Esophagus (tissue), 2 donors: ENCODE results near the gene KLHL15. TPM values are rescaled to one million over a fixed set of nuclear protein-coding genes. Genes with fewer than 3 reads are reported as not detected.

ENCODE experiments used
- H3K27ac ChIP-seq, 2 donors: one replicate each; pipeline ENCODE4 v1.5.1; 2013; ENCODE audit warnings: low read depth in 2 of 2, mild to moderate bottlenecking in 2 of 2, inconsistent platforms in 1 of 2, low read length in 1 of 2, moderate library complexity in 1 of 2
- H3K27me3 ChIP-seq, 2 donors: one replicate each; pipeline ENCODE4 v1.6.1; 2013; ENCODE audit warnings: low read length in 2 of 2, control low read depth in 1 of 2, mild to moderate bottlenecking in 1 of 2; ENCODE audit not compliant: insufficient read depth in 2 of 2, control insufficient read depth in 1 of 2
- H3K36me3 ChIP-seq, 2 donors: one replicate each; pipeline ENCODE4 v1.6.1; 2013; ENCODE audit warnings: low read length in 1 of 2; ENCODE audit not compliant: control insufficient read depth in 2 of 2, insufficient read depth in 2 of 2
- H3K4me1 ChIP-seq, 2 donors: one replicate each; pipeline ENCODE4 v1.6.1; 2013; ENCODE audit warnings: low read length in 1 of 2; ENCODE audit not compliant: control insufficient read depth in 2 of 2, insufficient read depth in 2 of 2
- H3K4me3 ChIP-seq, 2 donors: one replicate each; pipeline ENCODE4 v1.5.1; 2013; ENCODE audit warnings: low read length in 2 of 2, mild to moderate bottlenecking in 2 of 2, low read depth in 1 of 2, moderate library complexity in 1 of 2
- H3K9me3 ChIP-seq, 2 donors: one replicate each; pipeline ENCODE4 v1.6.1; 2013; ENCODE audit warnings: mild to moderate bottlenecking in 2 of 2, low read depth in 1 of 2, low read length in 1 of 2, moderate library complexity in 1 of 2; ENCODE audit not compliant: control insufficient read depth in 2 of 2, insufficient read depth in 1 of 2
- WGBS, 2 donors: extraction: QIAGEN DNeasy Blood & Tissue Kit; methylation state at CpG; one replicate each; pipeline ENCODE4 v1.1.7; 2013; 5-methylcytosine and 5-hydroxymethylcytosine counted together
- polyA plus RNA-seq, 2 donors: library from polyadenylated mRNA; stranded (reverse); fragments of 200-250 nt; gene quantifications; one replicate each; pipeline ENCODE4 v1.2.3, GENCODE V29; 2013
- donor health status: healthy with polysubstance abuse.
- donor health status: Bipolar disorder and iron deficiency.

KLHL15 gene
- polyA plus RNA-seq, 2 donors: 0.84 to 1.9 TPM

DNA sequence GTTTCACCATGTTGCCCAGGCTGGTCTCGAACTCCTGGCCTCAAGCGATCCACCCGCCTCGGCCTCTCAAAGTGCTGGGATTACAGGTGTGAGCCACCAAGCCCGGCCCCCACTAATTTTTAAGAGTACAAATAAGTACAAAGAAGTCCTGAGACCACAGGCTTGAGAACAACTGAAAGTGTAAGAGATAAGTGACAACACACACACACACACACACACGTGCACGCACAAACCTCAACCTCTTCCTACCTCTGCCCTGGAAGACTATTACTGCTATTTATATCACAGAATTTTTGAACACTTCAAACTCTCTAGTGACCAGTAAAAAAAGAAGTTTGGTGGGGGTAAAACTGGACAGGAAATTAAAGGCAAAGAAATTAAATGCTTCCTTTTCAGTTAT is 7.5 kb downstream of the KLHL15 start:
- H3K27ac ChIP-seq: no peak overlapping the region
- no peak overlapping the region for H3K4me3 ChIP-seq
- 70 to 74% methylated on average over 7 of the region's 7 CpGs for WGBS, 2 donors
- no peaks in the 10 kb centered on the region for H3K36me3 ChIP-seq
- no peaks in the 10 kb centered on the region for H3K4me1 ChIP-seq
- H3K9me3 ChIP-seq: no peaks in the 10 kb centered on the region
- H3K27me3 ChIP-seq: no peaks in the 10 kb centered on the region

DNA sequence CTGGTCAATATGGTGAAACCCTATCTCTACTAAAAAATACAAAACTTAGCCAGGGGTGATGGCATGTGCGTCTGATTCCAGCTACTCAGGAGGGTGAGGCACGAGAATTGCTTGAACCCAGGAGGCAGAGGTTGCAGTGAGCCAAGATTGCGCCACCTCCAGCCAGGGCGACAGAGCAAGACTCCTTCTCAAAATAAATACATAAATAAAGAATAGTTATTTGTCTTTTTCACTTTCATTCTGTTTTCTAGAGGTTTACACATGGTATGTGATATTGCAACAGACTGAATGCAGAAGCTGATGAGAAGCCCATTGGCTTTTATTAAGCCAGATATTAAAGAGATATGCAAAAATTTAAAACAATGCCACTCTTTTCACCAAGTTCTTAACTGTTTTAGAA is 8.2 kb downstream of the KLHL15 start:
- H3K36me3 ChIP-seq: no peaks in the 10 kb centered on the region
- no peaks in the 10 kb centered on the region for H3K4me1 ChIP-seq
- H3K9me3 ChIP-seq: no peaks in the 10 kb centered on the region
- H3K4me3 ChIP-seq: no peak overlapping the region
- no peaks in the 10 kb centered on the region for H3K27me3 ChIP-seq
- no peak overlapping the region for H3K27ac ChIP-seq
- WGBS, 2 donors: 68 to 75% methylated on average over 4 of the region's 4 CpGs

DNA sequence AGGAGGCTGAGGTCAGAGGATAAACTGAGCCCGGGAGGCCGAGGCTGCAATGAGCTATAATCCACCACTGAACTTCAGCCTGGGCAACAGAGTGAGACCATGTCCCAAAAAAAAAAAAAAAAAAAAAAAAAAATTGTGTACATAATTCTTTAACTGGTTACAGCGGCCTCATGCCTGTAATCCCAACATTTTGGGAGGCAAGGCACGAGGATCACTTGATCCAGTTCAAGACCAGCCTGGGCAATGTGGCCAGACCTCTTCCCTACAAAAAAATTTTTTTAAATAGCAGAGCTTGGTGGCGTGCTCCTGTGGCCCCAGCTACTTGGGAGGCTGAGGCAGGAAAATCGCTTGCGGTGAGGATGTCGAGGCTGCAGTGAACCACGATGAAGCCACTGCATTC is 9.3 kb downstream of the KLHL15 start:
- Histone ChIP-seq H3K9me3 (no peaks in the 10 kb centered on the region), H3K27me3 (no peaks in the 10 kb centered on the region), H3K4me3 (no peak overlapping the region), H3K27ac (no peak overlapping the region), H3K36me3 (no peaks in the 10 kb centered on the region), H3K4me1 (no peaks in the 10 kb centered on the region)
- 85 to 94% methylated on average over 9 of the region's 9 CpGs for WGBS, 2 donors

DNA sequence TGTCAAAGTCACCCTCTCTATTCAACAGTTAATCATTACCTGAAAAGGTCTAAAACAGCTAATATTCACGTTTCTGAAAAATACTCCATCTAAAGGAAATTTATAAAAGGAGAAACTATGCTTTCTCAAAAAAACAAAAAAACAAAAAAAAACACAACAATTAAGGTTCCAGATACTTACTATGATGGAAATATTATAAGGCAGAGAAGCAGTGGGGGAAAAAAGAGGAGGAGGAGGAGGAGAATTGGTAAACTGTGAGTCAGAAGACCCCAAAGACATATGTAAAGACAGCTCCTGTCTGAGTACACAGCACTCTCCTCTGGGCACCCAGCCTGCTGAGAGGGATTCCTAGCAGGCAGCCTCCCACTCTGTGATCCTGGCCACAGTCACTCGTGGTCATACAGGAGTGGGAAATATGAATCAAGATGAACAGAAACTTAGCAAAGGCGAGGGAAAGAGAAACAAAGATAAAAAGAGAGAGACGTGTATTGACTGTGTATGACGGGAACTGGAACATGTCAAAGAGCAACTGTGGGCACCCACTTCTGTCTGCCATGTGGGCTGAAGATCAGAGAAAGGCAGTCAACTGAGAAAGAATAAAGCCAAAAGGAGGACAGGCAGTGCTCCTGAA is 12.5 kb downstream of the KLHL15 start:
- Histone ChIP-seq H3K4me1 (no peaks in the 10 kb centered on the region), H3K36me3 (no peaks in the 10 kb centered on the region), H3K9me3 (no peaks in the 10 kb centered on the region), H3K27ac (no peak overlapping the region), H3K4me3 (no peak overlapping the region), H3K27me3 (no peaks in the 10 kb centered on the region)
- 31 to 43% methylated on average over 5 of the region's 5 CpGs for WGBS, 2 donors

DNA sequence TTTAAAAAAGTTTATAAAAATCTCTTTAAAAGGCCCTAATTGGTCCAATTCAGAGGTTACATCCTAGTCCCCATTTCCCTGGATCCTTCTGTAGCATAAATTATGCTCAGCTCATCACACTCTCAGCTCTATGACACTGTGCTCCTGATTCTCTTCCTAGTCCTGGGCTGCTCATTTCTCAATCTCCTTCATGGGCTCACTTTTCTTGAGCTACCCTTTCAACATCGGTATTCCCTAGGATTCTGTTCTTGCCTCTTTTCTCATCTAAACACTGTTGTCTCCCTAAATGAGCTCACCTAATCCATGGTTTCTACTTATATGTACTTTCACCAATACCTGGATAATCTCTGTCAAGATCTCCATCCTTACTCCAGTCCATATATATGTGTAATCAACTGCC is 14.7 kb downstream of the KLHL15 start:
- no peaks in the 10 kb centered on the region for H3K36me3 ChIP-seq
- no peaks in the 10 kb centered on the region for H3K9me3 ChIP-seq
- no peaks in the 10 kb centered on the region for H3K27me3 ChIP-seq
- no peaks in the 10 kb centered on the region for H3K4me1 ChIP-seq
- no peak overlapping the region for H3K27ac ChIP-seq
- H3K4me3 ChIP-seq: no peak overlapping the region
- WGBS, 2 donors: 88 to 92% methylated on average over 1 of the region's 1 CpG

DNA sequence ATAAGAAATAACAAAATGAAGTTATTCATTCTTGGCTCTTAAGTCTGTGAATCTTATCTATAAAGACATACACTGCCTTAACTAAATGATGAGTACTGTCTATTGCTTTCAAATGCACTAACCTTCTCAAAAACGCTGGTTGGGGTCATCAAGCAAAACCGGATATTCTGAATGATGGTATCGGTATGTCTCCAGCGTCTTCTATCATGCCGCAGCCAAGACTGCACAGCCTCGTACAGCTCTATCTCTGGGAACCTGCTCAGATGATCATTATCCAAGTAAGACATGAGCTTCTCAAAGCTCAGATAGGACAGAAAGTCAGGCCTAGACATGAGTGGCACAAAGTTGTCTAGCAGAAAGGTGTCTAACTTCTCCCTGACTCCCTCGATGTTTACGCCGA is 21.1 kb downstream of the KLHL15 start:
- H3K9me3 ChIP-seq: no peaks in the 10 kb centered on the region
- no peaks in the 10 kb centered on the region for H3K27me3 ChIP-seq
- no peaks in the 10 kb centered on the region for H3K36me3 ChIP-seq
- no peak overlapping the region for H3K4me3 ChIP-seq
- 87 to 93% methylated on average over 9 of the region's 9 CpGs for WGBS, 2 donors
- H3K27ac ChIP-seq: no peak overlapping the region
- no peaks in the 10 kb centered on the region for H3K4me1 ChIP-seq

DNA sequence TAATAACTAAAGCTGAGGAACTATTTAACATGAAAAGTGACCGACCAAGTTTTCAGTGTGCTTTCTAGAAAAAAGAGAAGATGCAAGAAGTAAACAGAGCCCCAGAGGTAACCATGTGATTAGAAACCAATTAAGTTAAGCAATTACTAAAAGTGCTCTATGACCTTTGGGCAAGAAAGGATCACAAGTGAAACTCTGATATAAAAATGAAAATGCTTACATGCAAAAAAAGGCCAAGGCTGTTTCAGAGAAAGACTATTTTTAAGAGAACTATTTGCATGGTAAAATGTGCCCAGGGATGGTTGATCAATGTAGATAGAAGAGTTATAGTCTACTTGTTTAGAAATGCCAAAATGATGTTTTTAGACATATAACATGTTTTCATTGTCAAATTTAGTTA is 22.0 kb downstream of the KLHL15 start:
- Histone ChIP-seq H3K27me3 (no peaks in the 10 kb centered on the region), H3K9me3 (no peaks in the 10 kb centered on the region), H3K27ac (no peak overlapping the region), H3K36me3 (no peaks in the 10 kb centered on the region), H3K4me1 (no peaks in the 10 kb centered on the region), H3K4me3 (no peak overlapping the region)
- 50 to 71% methylated on average over 1 of the region's 1 CpG for WGBS, 2 donors

DNA sequence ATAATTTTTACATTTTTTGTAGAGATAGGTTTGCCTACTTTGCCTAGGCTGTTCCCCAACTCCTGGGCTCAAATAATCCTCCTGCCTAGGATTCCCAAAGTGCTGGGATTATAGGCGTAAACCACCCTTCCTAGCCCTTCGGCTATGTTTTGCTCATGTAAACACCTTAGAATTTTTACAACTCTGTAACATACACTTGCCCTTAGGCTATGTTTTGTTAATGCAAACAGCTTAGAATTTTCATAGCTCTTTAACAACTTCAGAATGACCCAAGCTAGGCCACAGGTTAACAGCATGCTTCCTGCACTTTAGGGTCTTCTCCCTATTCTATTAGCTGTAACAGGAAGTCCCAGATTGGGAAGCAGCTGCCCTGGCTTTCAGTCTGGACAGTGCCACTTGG is 24.2 kb downstream of the KLHL15 start:
- Histone ChIP-seq H3K9me3 (no peaks in the 10 kb centered on the region), H3K4me1 (no peaks in the 10 kb centered on the region), H3K36me3 (no peaks in the 10 kb centered on the region), H3K4me3 (no peak overlapping the region), H3K27me3 (no peaks in the 10 kb centered on the region), H3K27ac (no peak overlapping the region)
- 66 to 77% methylated on average over 2 of the region's 2 CpGs for WGBS, 2 donors

DNA sequence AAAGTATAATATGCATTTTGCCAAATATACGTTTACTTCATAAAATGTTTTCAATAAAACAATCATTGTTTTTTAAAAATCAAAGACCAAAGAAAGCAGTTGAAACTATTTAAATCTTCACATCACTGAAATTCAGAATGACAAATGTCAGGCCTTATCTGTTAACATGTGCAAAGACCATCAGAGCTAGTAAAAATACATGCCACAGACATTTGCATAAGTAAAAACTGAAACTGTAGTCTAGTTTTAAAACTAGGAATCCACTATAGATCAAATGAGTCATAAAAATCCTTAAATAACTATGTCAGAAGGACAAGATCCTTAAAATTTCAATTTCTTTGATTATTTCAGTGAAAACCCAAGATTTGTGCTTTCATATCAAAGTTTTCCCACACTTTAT is 24.8 kb downstream of the KLHL15 start:
- Histone ChIP-seq H3K4me3 (no peak overlapping the region), H3K9me3 (no peaks in the 10 kb centered on the region), H3K36me3 (no peaks in the 10 kb centered on the region), H3K4me1 (no peaks in the 10 kb centered on the region), H3K27ac (no peak overlapping the region), H3K27me3 (no peaks in the 10 kb centered on the region)
- 84 to 94% methylated on average over 1 of the region's 1 CpG for WGBS, 2 donors

DNA sequence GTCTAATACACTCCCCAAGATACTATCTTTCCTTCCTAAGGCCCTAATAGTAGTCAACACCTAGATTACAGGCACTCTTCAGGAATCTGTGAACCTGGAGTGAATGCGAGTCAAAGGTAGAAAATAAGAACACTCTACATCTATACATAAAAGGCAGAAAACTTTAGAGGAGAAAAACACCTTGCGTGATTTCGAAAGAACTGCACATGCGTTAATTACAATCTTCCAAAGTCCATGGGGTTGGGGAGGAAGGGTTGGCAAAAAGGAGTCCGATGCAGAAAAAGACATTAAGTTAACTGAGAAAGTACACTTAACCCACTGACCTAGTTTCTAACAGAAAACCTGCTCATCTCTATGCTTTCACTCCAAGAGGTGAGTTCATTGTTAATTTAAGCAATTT is 27.3 kb downstream of the KLHL15 start:
- no peaks in the 10 kb centered on the region for H3K27me3 ChIP-seq
- no peaks in the 10 kb centered on the region for H3K36me3 ChIP-seq
- no peak overlapping the region for H3K4me3 ChIP-seq
- H3K9me3 ChIP-seq: no peaks in the 10 kb centered on the region
- WGBS, 2 donors: 78 to 90% methylated on average over 5 of the region's 5 CpGs
- H3K4me1 ChIP-seq: no peaks in the 10 kb centered on the region
- H3K27ac ChIP-seq: no peak overlapping the region
